Keratinocyte (primary cell): ENCODE results near the gene IPO13. TPM values are rescaled to one million over a fixed set of nuclear protein-coding genes. Genes with fewer than 3 reads are reported as not detected.

Experiments used
- DNase-seq: peaks from one replicate; pipeline ENCODE4 v3.0.0-alpha.2; 2011; ENCODE audit warnings: low read depth, missing footprints, low spot score
- FAIRE-seq: peaks from 2 replicates; lab custom pipeline; 2011; peaks lifted over from hg19 to GRCh38; lab: Jason Lieb, UNC
- H2AFZ ChIP-seq: 2 replicates; pipeline ENCODE4 v1.6.0; 2012; ENCODE audit warnings: low read length, control low read depth, inconsistent platforms; ENCODE audit not compliant: control insufficient read depth
- H3K27ac ChIP-seq: 2 replicates; pipeline ENCODE4 v1.5.1; 2011; ENCODE audit warnings: low read length; ENCODE audit not compliant: control insufficient read depth, insufficient read depth
- H3K27me3 ChIP-seq: 3 replicates; pipeline ENCODE4 v1.6.0; 2011; ENCODE audit warnings: low read length; ENCODE audit not compliant: control insufficient read depth, insufficient read depth; ENCODE audit errors: extremely low read depth
- H3K36me3 ChIP-seq, 2 experiments: 2 replicates in 1 of 2; 3 replicates in 1 of 2; pipeline ENCODE4 v1.5.1; 2011; ENCODE audit warnings: low read length in 2 of 2, mild to moderate bottlenecking in 1 of 2; ENCODE audit not compliant: control insufficient read depth in 2 of 2, insufficient read depth in 2 of 2; ENCODE audit errors: extremely low read depth in 1 of 2
- H3K4me1 ChIP-seq: 3 replicates; pipeline ENCODE4 v1.5.1; 2011; ENCODE audit warnings: low read length; ENCODE audit not compliant: control insufficient read depth, insufficient read depth; ENCODE audit errors: extremely low read depth
- H3K4me2 ChIP-seq: 3 replicates; pipeline ENCODE4 v1.6.0; 2011; ENCODE audit warnings: low read depth, low read length; ENCODE audit not compliant: control insufficient read depth, insufficient read depth; ENCODE audit errors: extremely low read depth
- H3K4me3 ChIP-seq, 3 experiments: fragments of 200-600 bp in 1 of 3; sonication (generic) in 1 of 3; 2 replicates in 2 of 3; 3 replicates in 1 of 3; pipeline ENCODE4 v1.5.1; 2011 to 2016; ENCODE audit warnings: low read length in 3 of 3, mild to moderate bottlenecking in 3 of 3, control low read depth in 2 of 3, inconsistent platforms in 1 of 3, low read depth in 1 of 3, mixed read lengths in 1 of 3, mixed run types in 1 of 3, moderate library complexity in 1 of 3; ENCODE audit not compliant: control insufficient read depth in 2 of 3, insufficient read depth in 2 of 3; ENCODE audit errors: extremely low read depth in 1 of 3
- H3K79me2 ChIP-seq: 2 replicates; pipeline ENCODE4 v1.6.0; 2012; ENCODE audit warnings: low read length; ENCODE audit not compliant: control insufficient read depth, insufficient read depth
- H3K9ac ChIP-seq: 3 replicates; pipeline ENCODE4 v1.6.0; 2011; ENCODE audit warnings: low read length; ENCODE audit not compliant: control insufficient read depth, insufficient read depth; ENCODE audit errors: extremely low read depth
- H3K9me1 ChIP-seq: 3 replicates; pipeline ENCODE4 v1.6.0; 2011; ENCODE audit warnings: low read length; ENCODE audit not compliant: control insufficient read depth, insufficient read depth; ENCODE audit errors: extremely low read depth
- H3K9me3 ChIP-seq: 2 replicates; pipeline ENCODE4 v1.5.1; 2012; ENCODE audit warnings: low read depth, low read length; ENCODE audit not compliant: control insufficient read depth
- H4K20me1 ChIP-seq: 3 replicates; pipeline ENCODE4 v1.6.0; 2011; ENCODE audit warnings: low read length; ENCODE audit not compliant: control insufficient read depth, insufficient read depth; ENCODE audit errors: extremely low read depth
- EZH2 ChIP-seq: IDR thresholded peaks from one replicate; pipeline ENCODE4 v1.6.1; 2012; ENCODE audit warnings: inconsistent platforms, mild to moderate bottlenecking, low read length, moderate library complexity
- dilution Hi-C: fragments of 300-500 bp; cut with MboI; formaldehyde crosslinking; loops from one replicate; pipeline ENCODE4 v1.7.0; 2020; ENCODE audit warnings: low sequenced_read_pairs; ENCODE audit not compliant: extremely low pct_ligation_motif_present
- polyA plus RNA-seq, 5 experiments: library from polyadenylated mRNA; depleted of rRNA in 3 of 5; stranded (reverse) in 3 of 5; stranded (forward) in 1 of 5; unstranded in 1 of 5; fragments of >200 nt; gene quantifications; 1 replicate in 1 of 5; 2 replicates in 3 of 5; 3 replicates in 1 of 5; pipeline versions ENCODE4 v1.2.1 to v1.2.3, GENCODE V29; 2011 to 2012; ENCODE audit warnings: missing spikeins in 2 of 5, low read depth in 1 of 5, low replicate concordance in 1 of 5
- TF ChIP-seq, protein P1 (sequence below), 3 experiments: IDR thresholded peaks in 1 of 3; conservative IDR thresholded peaks in 1 of 3; optimal IDR thresholded peaks in 1 of 3; 2 replicates in 2 of 3; 3 replicates in 1 of 3; pipeline versions ENCODE3 to v1.5.1; 2011; ENCODE audit warnings: low read length in 3 of 3, mild to moderate bottlenecking in 3 of 3, moderate library complexity in 2 of 3, control low read depth in 1 of 3, inconsistent platforms in 1 of 3; ENCODE audit not compliant: insufficient read depth in 2 of 3; ENCODE audit errors: extremely low read depth in 1 of 3

Gene IPO13
- polyA plus RNA-seq, 1 donor (not counting 4 experiments of a cell fraction or from before 2014, with no cell fraction given) = 20.7 TPM

DNA sequence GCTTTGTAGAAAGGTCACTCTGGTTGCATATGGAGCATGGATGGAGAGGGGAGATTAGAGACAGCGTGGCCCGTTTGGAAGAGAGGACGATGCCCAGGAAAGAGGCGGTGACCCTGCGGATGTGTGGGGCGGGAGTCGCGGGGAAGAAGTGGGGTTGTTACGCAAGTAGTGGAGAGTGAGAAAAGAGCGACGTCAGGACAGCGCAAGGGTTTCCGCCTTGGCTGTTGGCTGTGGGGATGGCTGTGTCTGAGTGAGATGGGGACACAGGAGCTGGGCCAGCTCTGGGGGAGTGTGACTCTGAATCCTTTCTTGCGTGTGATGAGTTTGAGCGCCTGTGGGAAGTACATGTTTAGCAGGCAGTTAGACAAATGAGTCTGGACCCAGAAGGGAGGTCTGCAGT is 36.1 kb downstream of the IPO13 start:
- DNase-seq (no peak), FAIRE-seq (no peak)
- TF ChIP-seq, protein P1, sequence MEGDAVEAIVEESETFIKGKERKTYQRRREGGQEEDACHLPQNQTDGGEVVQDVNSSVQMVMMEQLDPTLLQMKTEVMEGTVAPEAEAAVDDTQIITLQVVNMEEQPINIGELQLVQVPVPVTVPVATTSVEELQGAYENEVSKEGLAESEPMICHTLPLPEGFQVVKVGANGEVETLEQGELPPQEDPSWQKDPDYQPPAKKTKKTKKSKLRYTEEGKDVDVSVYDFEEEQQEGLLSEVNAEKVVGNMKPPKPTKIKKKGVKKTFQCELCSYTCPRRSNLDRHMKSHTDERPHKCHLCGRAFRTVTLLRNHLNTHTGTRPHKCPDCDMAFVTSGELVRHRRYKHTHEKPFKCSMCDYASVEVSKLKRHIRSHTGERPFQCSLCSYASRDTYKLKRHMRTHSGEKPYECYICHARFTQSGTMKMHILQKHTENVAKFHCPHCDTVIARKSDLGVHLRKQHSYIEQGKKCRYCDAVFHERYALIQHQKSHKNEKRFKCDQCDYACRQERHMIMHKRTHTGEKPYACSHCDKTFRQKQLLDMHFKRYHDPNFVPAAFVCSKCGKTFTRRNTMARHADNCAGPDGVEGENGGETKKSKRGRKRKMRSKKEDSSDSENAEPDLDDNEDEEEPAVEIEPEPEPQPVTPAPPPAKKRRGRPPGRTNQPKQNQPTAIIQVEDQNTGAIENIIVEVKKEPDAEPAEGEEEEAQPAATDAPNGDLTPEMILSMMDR (optimal IDR thresholded peaks at IDR 0.05 in 1 of 3, IDR thresholded peaks at IDR 0.05 in 1 of 3, conservative IDR thresholded peaks at IDR 0.05 in 1 of 3; ENCODE audit: extremely low read depth in 1 of 3, insufficient read depth in 2 of 3, low read length in 3 of 3) = no peak
- no peak for TF ChIP-seq EZH2
- dilution Hi-C loops = no loop called here
- Histone ChIP-seq H3K9ac (no peak overlapping the region), H3K4me3 (no peak overlapping the region), H4K20me1 (no peaks in the 10 kb centered on the region), H3K4me1 (peaks cover 39% of the 10 kb centered on the region), H3K9me3 (no peaks in the 10 kb centered on the region), H3K79me2 (peaks cover 46% of the 10 kb centered on the region), H3K36me3 (peaks cover 22 to 54% of the 10 kb centered on the region in 2 experiments), H3K4me2 (no peak overlapping the region), H3K9me1 (no peaks in the 10 kb centered on the region), H3K27me3 (no peaks in the 10 kb centered on the region), H2AFZ (no peak overlapping the region), H3K27ac (no peak overlapping the region)

DNA sequence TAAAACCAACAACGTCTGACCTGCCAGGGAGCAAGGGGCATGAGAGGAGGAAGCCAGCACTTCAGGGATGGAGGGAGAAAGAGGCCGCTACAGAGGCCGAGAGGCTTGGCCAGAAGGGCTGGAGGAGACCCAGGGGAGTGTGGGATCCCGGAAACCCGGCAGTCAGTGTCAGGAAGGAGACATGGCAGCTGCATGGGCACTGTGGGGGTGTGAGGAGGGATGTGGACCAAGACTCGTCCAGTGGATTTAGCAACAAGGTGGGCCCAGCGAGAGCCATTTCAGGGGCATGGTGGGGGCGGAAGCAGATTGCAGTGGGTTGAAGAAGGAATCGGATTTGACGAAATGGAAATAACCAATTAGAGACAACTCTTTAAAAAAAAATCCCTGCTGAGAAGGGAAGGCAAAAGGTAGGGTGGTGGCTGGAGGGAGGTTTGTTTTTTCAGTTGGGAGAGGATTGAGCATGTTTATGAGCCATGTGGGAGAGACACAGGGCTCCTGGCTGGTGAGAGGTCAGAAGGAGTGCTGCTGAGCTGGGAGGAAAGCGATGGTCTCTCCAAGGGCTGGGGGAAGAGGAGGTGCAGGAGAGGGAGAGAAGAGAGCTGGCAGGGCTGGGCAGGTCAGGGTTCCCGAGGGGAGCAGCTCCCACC is 36.6 kb downstream of the IPO13 start:
- Histone ChIP-seq H3K9me3 (no peaks in the 10 kb centered on the region), H3K9me1 (no peaks in the 10 kb centered on the region), H3K9ac (no peak overlapping the region), H2AFZ (no peak overlapping the region), H3K36me3 (peaks cover 19 to 50% of the 10 kb centered on the region in 2 experiments), H4K20me1 (no peaks in the 10 kb centered on the region), H3K4me2 (no peak overlapping the region), H3K79me2 (peaks cover 44% of the 10 kb centered on the region), H3K27me3 (no peaks in the 10 kb centered on the region), H3K27ac (no peak overlapping the region), H3K4me1 (peaks cover 34% of the 10 kb centered on the region), H3K4me3 (no peak overlapping the region)
- TF ChIP-seq, protein P1 (optimal IDR thresholded peaks at IDR 0.05 in 1 of 3, IDR thresholded peaks at IDR 0.05 in 1 of 3, conservative IDR thresholded peaks at IDR 0.05 in 1 of 3; ENCODE audit: extremely low read depth in 1 of 3, insufficient read depth in 2 of 3, low read length in 3 of 3) = no peak
- TF ChIP-seq EZH2 = no peak
- FAIRE-seq = no peak
- DNase-seq = no peak
- dilution Hi-C loops = no loop called here
